Neural crest cell (in vitro differentiated cells): ENCODE measurements around the gene CLTCL1. TPM values are rescaled to one million over a fixed set of nuclear protein-coding genes. Genes with fewer than 3 reads are reported as not detected.
"Not testable (repeated sequence)": the region's sequence is repeated elsewhere in the genome, so short reads cannot be mapped to it uniquely, and the experiment has no call there.

ENCODE experiments used
- DNase-seq: peaks from one replicate; pipeline ENCODE4 v3.0.0; 2021; ENCODE audit warnings: low read depth, mixed read lengths, low spot score
- H3K27ac Mint-ChIP-seq: one replicate; pipeline ENCODE4 v1.8.0; 2021; ENCODE audit warnings: mild to moderate bottlenecking, mixed read lengths; ENCODE audit not compliant: unreplicated experiment
- H3K27me3 Mint-ChIP-seq: 2 replicates; pipeline ENCODE4 v1.8.0; 2021; ENCODE audit warnings: low read depth, mild to moderate bottlenecking, mixed read lengths
- H3K36me3 Mint-ChIP-seq: 2 replicates; pipeline ENCODE4 v1.8.0; 2021; ENCODE audit warnings: low read depth, mild to moderate bottlenecking, mixed read lengths
- H3K4me1 Mint-ChIP-seq: 2 replicates; pipeline ENCODE4 v1.8.0; 2021; ENCODE audit warnings: mixed read lengths
- H3K4me3 Mint-ChIP-seq: one replicate; pipeline ENCODE4 v1.8.0; 2021; ENCODE audit warnings: mild to moderate bottlenecking, mixed read lengths
- H3K9me3 Mint-ChIP-seq: 2 replicates; pipeline ENCODE4 v1.8.0; 2021; ENCODE audit warnings: mixed read lengths
- total RNA-seq: library from RNA; stranded (reverse); gene quantifications from 2 replicates; pipeline ENCODE4 v1.2.1, GENCODE V29; 2021
- TF ChIP-seq, protein P1 (sequence below): fragments of 200-600 bp; sonication (generic); conservative IDR thresholded peaks from 2 replicates; pipeline ENCODE4 v1.5.0; 2021; ENCODE audit warnings: antibody characterized with exemption, mild to moderate bottlenecking

The CLTCL1 gene
- total RNA-seq, 1 donor from 2014 or later: 7.2 TPM

DNA sequence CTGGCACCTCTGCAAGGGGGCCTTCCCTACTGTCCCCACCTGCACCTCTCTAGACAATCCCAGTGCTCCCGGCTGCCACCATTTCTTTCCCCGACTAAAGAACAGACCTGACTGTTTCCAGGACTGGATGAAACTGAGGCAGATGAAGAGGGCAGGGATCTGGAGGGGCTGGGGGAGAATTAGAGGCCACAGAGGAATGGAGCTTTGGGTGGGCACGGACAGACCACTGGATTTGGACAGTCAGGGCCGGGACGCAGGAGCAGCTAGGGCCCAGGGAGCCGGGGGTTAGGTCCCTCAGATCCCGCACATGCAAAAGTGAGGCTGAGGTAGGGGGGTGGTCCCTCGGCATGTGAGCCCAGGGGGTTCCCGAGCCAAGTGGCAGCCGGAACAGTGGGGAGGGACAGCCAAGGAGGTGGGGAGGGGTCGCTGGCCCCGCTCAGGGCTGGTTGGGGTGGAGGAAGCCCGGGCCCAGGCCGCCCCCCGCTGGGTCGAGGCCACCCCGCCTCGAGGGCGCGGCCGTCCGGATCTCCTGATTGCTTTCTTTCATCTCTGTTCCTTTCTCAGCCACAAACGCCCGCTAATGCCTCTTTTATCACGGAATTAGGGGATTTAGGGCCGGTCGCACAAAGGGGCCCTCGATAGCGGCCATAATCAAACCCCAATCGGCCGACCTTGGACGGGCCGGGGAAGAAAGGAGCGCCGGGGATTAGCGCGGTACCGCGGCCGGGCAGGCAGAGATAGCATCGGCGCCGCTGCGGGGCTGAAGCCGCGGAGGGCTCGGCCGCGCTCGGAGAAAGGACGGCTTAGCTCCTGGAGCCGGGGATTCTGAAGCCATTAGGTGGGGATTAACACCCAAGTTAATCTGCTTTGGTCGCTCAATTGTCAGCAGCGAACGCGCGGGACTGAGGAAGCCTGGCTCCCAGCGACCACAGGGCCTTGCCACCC is 122.2 kb downstream of the CLTCL1 start:
- peaks cover 77% of the 10 kb centered on the region for H3K27me3 Mint-ChIP-seq

DNA sequence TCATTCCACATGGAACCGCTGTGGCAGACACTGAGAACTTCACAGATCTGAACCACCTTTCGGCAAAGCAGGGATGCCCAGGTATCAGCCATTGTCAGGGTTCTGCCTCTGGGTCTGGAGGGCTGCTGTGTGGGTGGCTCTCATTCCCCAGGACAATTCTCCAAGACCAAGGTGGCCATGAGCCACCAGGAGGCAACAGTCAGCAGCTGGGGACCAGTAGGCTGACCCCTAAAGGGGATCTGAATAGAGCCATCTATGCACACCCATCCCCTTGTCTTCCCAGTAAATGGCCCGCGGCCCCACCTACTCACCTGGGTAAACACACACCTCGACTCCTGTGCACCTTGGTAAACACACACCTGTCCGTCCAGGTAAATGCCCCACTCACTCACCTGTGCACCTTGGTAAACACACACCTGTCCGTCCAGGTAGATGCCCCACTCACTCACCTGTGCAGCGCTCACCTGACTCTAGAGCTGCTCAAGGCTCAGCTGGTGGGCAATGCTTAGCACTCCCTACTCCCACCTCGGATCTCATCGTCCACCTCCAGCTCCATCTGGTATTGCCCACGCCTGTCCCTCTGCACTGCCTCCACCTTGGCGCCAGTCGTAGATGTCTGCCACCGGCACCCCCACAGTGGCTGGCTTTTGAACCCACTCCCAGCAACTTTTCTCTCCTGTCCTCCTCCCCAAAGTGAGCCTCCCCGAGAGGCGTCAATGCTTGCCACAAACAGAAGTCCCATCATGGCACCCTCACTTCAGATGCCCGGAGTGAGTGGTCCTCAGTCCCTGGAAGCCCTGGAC is 123.2 kb downstream of the CLTCL1 start:
- Mint-ChIP-seq H3K4me3 (peak overlapping the region; percentile 80), H3K4me1 (peaks cover 30% of the 10 kb centered on the region)

More for the DNA sequence above, 122.2 kb downstream of the CLTCL1 start:
- Mint-ChIP-seq H3K36me3 (no peaks in the 10 kb centered on the region), H3K4me1 (peaks cover 30% of the 10 kb centered on the region), H3K9me3 (no peaks in the 10 kb centered on the region), H3K27ac (no peak overlapping the region), H3K4me3 (peak overlapping the region; percentile 80)
- DNase-seq: no peak
- TF ChIP-seq, protein P1, sequence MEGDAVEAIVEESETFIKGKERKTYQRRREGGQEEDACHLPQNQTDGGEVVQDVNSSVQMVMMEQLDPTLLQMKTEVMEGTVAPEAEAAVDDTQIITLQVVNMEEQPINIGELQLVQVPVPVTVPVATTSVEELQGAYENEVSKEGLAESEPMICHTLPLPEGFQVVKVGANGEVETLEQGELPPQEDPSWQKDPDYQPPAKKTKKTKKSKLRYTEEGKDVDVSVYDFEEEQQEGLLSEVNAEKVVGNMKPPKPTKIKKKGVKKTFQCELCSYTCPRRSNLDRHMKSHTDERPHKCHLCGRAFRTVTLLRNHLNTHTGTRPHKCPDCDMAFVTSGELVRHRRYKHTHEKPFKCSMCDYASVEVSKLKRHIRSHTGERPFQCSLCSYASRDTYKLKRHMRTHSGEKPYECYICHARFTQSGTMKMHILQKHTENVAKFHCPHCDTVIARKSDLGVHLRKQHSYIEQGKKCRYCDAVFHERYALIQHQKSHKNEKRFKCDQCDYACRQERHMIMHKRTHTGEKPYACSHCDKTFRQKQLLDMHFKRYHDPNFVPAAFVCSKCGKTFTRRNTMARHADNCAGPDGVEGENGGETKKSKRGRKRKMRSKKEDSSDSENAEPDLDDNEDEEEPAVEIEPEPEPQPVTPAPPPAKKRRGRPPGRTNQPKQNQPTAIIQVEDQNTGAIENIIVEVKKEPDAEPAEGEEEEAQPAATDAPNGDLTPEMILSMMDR: no peak

DNA sequence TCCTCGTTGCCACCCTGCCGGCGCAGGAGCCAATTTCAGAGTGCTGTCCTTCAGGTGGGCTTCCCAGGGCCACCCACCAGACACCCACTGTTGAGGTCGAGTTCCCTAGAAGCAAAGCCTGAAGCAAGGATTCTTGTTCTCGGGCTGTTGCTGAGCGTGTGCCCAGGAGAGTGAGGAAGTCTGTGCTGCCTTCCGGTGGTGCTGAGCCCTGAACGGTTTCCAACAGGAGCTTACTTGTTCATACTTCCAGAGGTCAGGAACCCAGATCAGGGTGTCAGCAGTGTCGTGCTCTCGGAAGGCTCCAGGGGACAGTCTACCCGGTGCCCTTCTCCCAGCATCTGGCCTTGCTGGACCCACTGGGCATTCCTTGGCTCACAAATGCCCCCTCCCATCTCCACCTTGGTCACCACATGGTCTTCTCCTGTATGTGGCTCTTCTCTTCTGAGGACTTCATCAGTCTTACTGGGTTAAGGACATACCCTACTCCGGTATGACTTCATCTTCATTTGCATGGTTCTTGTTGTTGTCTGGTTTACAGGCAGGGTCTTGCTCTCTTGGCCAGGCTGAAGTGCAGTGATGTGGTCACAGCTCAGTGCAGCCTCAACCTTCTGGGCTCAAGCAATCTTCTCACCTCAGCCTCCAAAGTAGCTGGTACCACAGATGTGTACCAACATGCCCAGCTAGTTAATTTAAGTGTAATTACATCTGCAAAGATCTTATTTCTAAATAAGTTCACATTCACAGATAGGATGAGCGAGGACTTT is 124.2 kb downstream of the CLTCL1 start:
- peaks cover 81% of the 10 kb centered on the region for H3K27me3 Mint-ChIP-seq
- H3K4me3 Mint-ChIP-seq: peak overlapping the region; percentile 69
- no peak overlapping the region for H3K27ac Mint-ChIP-seq
- DNase-seq: no peak
- H3K36me3 Mint-ChIP-seq: no peaks in the 10 kb centered on the region
- TF ChIP-seq, protein P1: no peak
- no peaks in the 10 kb centered on the region for H3K9me3 Mint-ChIP-seq
- H3K4me1 Mint-ChIP-seq: peaks cover 20% of the 10 kb centered on the region

More for the DNA sequence above, 123.2 kb downstream of the CLTCL1 start:
- Mint-ChIP-seq H3K9me3 (no peaks in the 10 kb centered on the region), H3K27ac (no peak overlapping the region), H3K27me3 (peaks cover 82% of the 10 kb centered on the region), H3K36me3 (no peaks in the 10 kb centered on the region)
- DNase-seq: no peak
- TF ChIP-seq, protein P1: no peak

DNA sequence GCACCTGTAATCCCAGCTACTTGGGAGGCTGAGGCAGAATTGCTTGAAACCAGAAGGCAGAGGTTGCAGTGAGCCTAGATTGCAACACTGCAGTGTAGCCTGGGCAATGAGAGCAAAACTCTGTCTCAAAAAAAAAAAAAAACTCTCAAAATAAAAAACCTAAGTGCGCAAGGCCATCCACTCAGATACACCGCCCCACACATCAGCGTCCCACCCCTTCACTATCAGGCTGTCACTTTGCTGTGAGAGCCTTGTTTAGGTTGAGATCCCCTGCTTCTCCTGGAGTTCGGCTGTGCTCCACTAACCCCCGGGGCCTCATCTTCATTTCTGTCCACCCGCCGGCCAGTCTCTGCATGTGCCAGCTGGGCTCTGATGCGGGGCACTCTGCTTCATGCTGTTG is 125.1 kb downstream of the CLTCL1 start:
- no peaks in the 10 kb centered on the region for H3K36me3 Mint-ChIP-seq
- H3K27ac Mint-ChIP-seq: no peak overlapping the region
- no peak for DNase-seq
- no peak overlapping the region for H3K4me3 Mint-ChIP-seq
- H3K27me3 Mint-ChIP-seq: peaks cover 84% of the 10 kb centered on the region
- peaks cover 16% of the 10 kb centered on the region for H3K4me1 Mint-ChIP-seq
- TF ChIP-seq, protein P1: no peak
- no peaks in the 10 kb centered on the region for H3K9me3 Mint-ChIP-seq

DNA sequence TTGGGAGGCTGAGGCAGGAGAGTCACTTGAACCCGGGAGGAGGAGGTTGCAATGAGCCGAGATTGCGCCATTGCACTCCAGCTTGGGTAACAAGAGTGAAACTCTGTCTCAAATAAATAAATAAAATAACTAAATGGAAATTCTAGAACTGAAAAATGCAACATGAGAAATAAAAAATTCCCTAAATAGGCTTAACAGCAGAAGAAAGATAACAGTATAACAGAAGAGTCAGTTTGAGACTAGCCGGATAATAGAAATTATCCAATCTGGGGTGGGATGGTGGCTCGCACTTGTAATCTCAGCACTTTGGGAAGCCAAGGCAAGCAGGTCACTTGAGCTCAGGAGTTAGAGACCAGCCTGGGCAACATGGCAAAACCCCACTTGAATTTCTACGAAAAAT is 127.1 kb downstream of the CLTCL1 start:
- peaks cover 9% of the 10 kb centered on the region for H3K4me1 Mint-ChIP-seq
- H3K27me3 Mint-ChIP-seq: peaks cover 77% of the 10 kb centered on the region
- no peak for DNase-seq
- H3K4me3 Mint-ChIP-seq: no peak overlapping the region
- no peaks in the 10 kb centered on the region for H3K9me3 Mint-ChIP-seq
- H3K36me3 Mint-ChIP-seq: no peaks in the 10 kb centered on the region
- H3K27ac Mint-ChIP-seq: no peak overlapping the region
- TF ChIP-seq, protein P1: no peak

DNA sequence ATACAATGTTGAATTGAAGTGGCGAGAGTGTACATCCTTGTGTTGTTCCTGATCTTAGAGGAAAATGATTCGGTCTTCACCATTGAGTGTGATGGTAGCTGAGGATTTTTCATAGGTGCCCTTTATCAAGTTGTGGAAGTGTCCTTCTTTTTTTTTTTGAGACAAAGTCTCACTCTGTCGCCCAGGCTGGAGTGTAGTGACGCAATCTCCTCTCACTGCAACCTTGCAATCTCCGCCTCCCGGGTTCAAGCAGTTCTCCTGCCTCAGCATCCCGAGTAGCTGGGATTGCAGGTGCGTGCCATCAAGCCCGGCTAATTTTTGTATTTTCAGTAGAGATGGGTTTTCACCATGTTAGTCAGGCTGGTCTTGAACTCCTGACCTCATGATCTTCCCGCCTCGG is 132.9 kb downstream of the CLTCL1 start:
- not testable (repeated sequence) for DNase-seq, H3K4me3 Mint-ChIP-seq, H3K27ac Mint-ChIP-seq

GRCh38 chr22:19156109-19156508 is 135.4 kb downstream of the CLTCL1 start:
- H3K36me3 Mint-ChIP-seq, H3K4me3 Mint-ChIP-seq, H3K4me1 Mint-ChIP-seq, DNase-seq, H3K27ac Mint-ChIP-seq, H3K9me3 Mint-ChIP-seq: not testable (repeated sequence)
- peaks cover 72% of the 10 kb centered on the region for H3K27me3 Mint-ChIP-seq

More for the DNA sequence above, 132.9 kb downstream of the CLTCL1 start:
- peaks cover 63% of the 10 kb centered on the region for H3K27me3 Mint-ChIP-seq
- not testable (repeated sequence) for H3K9me3 Mint-ChIP-seq, H3K4me1 Mint-ChIP-seq, H3K36me3 Mint-ChIP-seq
